ENCODE results near the gene ZNF253.

DNA sequence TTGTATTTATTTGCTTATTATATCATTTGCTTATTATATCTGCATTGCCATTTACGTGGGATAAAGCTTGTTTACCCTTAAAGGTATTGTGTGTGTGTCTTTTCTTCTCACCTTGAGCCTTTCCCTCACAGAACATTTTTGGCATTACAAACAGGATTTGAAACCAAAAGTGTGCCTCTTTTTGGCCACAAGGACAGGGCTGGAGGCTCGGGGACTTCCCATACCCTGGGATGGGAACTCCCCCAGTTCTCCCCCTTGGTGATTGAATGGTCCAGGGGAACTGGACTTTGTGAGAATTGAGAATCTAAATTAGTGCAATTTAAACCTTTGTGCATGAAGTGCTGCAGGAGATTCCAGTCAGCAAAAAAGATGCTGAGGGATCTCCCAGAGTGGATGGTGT, 41.8 kb upstream of the ZNF253 start:
- no peak for TF ChIP-seq FOXK2 (IDR thresholded peaks at IDR 0.05)
- TF ChIP-seq SP1 (IDR thresholded peaks at IDR 0.05) = no peak
- TF ChIP-seq BHLHE40 (IDR thresholded peaks at IDR 0.05; ENCODE audit: borderline replicate concordance) = no peak
- no peak for TF ChIP-seq L3MBTL2 (conservative IDR thresholded peaks at IDR 0.05)
- TF ChIP-seq ARNT (IDR thresholded peaks at IDR 0.05) = no peak
- no peak for TF ChIP-seq FOXM1 (IDR thresholded peaks at IDR 0.05; ENCODE audit: borderline replicate concordance)
- no peak for TF ChIP-seq ELF4 (IDR thresholded peaks at IDR 0.05)
- no peak for TF ChIP-seq LEF1 (IDR thresholded peaks at IDR 0.05; ENCODE audit: borderline replicate concordance)
- no peak for TF ChIP-seq TARDBP (IDR thresholded peaks at IDR 0.05)
- no peak for TF ChIP-seq FOXA1 (IDR thresholded peaks at IDR 0.05)
- TF ChIP-seq ZNF384 (IDR thresholded peaks at IDR 0.05) = no peak
- no peak for TF ChIP-seq SUZ12 (IDR thresholded peaks at IDR 0.05)
